ENCODE results near the gene KTN1. TPM values are rescaled to one million over a fixed set of nuclear protein-coding genes. Genes with fewer than 3 reads are reported as not detected.

KTN1 gene
- total RNA-seq, 1 experiment from 2014 or later: 221 TPM

- no peak for DNase-seq (ENCODE audit: low read depth)
Observed at GRCh38 chr14:55610713-55611370, 30.8 kb downstream of the KTN1 start.

- no peak for DNase-seq (ENCODE audit: low read depth)
Observed at GRCh38 chr14:55611859-55612258, 31.9 kb downstream of the KTN1 start.

GRCh38 chr14:55614304-55614703 lies 34.3 kb downstream of the KTN1 start:
- DNase-seq (ENCODE audit: low read depth): no peak

GRCh38 chr14:55620277-55620676 lies 40.3 kb downstream of the KTN1 start:
- DNase-seq (ENCODE audit: low read depth): no peak

GRCh38 chr14:55620981-55621380 lies 41.0 kb downstream of the KTN1 start:
- no peak for DNase-seq (ENCODE audit: low read depth)

- DNase-seq (ENCODE audit: low read depth): no peak
Observed at GRCh38 chr14:55621391-55621790, 41.4 kb downstream of the KTN1 start.

GRCh38 chr14:55624913-55625312 lies 44.9 kb downstream of the KTN1 start:
- no peak for DNase-seq (ENCODE audit: low read depth)

GRCh38 chr14:55625481-55625880 lies 45.5 kb downstream of the KTN1 start:
- no peak for DNase-seq (ENCODE audit: low read depth)

GRCh38 chr14:55626131-55626530 lies 46.1 kb downstream of the KTN1 start:
- DNase-seq (ENCODE audit: low read depth): no peak

GRCh38 chr14:55628426-55628825 lies 48.4 kb downstream of the KTN1 start:
- DNase-seq (ENCODE audit: low read depth): no peak

GRCh38 chr14:55638665-55639064 lies 58.7 kb downstream of the KTN1 start:
- DNase-seq (ENCODE audit: low read depth): no peak

- DNase-seq (ENCODE audit: low read depth): no peak
Observed at GRCh38 chr14:55641290-55641689, 61.3 kb downstream of the KTN1 start.

GRCh38 chr14:55641954-55642353 lies 61.9 kb downstream of the KTN1 start:
- no peak for DNase-seq (ENCODE audit: low read depth)

- DNase-seq (ENCODE audit: low read depth): no peak
Observed at GRCh38 chr14:55645145-55645544, 65.1 kb downstream of the KTN1 start.

- no peak for DNase-seq (ENCODE audit: low read depth)
Observed at GRCh38 chr14:55645845-55646832, 66.1 kb downstream of the KTN1 start.

GRCh38 chr14:55650992-55651391 lies 71.0 kb downstream of the KTN1 start:
- DNase-seq (ENCODE audit: low read depth): no peak

- DNase-seq (ENCODE audit: low read depth): no peak
Observed at GRCh38 chr14:55654243-55654642, 74.2 kb downstream of the KTN1 start.

GRCh38 chr14:55661029-55661428 lies 81.0 kb downstream of the KTN1 start:
- no peak for DNase-seq (ENCODE audit: low read depth)

GRCh38 chr14:55662752-55663151 lies 82.7 kb downstream of the KTN1 start:
- DNase-seq (ENCODE audit: low read depth): no peak

- DNase-seq (ENCODE audit: low read depth): no peak
Observed at GRCh38 chr14:55665067-55665675, 85.2 kb downstream of the KTN1 start.

- DNase-seq (ENCODE audit: low read depth): no peak
Observed at GRCh38 chr14:55667801-55668200, 87.8 kb downstream of the KTN1 start.

- no peak for DNase-seq (ENCODE audit: low read depth)
Observed at GRCh38 chr14:55671641-55672040, 91.6 kb downstream of the KTN1 start.

- DNase-seq (ENCODE audit: low read depth): no peak
Observed at GRCh38 chr14:55673048-55673447, 93.0 kb downstream of the KTN1 start.
